ENCODE results near the gene GRWD1. TPM values are rescaled to one million over a fixed set of nuclear protein-coding genes. Genes with fewer than 3 reads are reported as not detected.

Gene GRWD1
- total and polyA plus RNA-seq, 7 donors: 7.8 to 25.5 (median 16.4) TPM

- DNase-seq: no peak
- peaks cover 0 to 25% (median 22%) of the 10 kb centered on the region in 4 donors for H3K4me1 ChIP-seq
- H3K27me3 ChIP-seq: peaks cover 38 to 59% (median 56%) of the 10 kb centered on the region in 3 donors
- TF ChIP-seq POLR2A (IDR thresholded peaks at IDR 0.05): no peak
- TF ChIP-seq POLR2AphosphoS5 (IDR thresholded peaks at IDR 0.05): no peak
- no peak for TF ChIP-seq CTCF (IDR thresholded peaks at IDR 0.05)
- no peak for TF ChIP-seq EP300 (IDR thresholded peaks at IDR 0.05)
- WGBS, 2 donors: 41 to 53% methylated on average over 32 of the region's 32 CpGs
- H3K36me3 ChIP-seq: no peaks in the 10 kb centered on the region
- intact Hi-C loops (cut with DNase I): no loop called here
- no peak overlapping the region for H3K27ac ChIP-seq
- H3K4me3 ChIP-seq: no peak overlapping the region
- H3K9me3 ChIP-seq: no peaks in the 10 kb centered on the region
These were observed 55.2 kb downstream of the GRWD1 start for GRCh38 chr19:48500830-48501493.

GRCh38 chr19:48501494-48502349 lies 55.9 kb downstream of the GRWD1 start:
- no peak overlapping the region for H3K27ac ChIP-seq
- intact Hi-C loops (cut with DNase I): no loop called here
- H3K9me3 ChIP-seq: no peaks in the 10 kb centered on the region
- H3K4me3 ChIP-seq: no peak overlapping the region
- peaks cover 0 to 25% (median 22%) of the 10 kb centered on the region in 4 donors for H3K4me1 ChIP-seq
- DNase-seq: no peak
- no peaks in the 10 kb centered on the region for H3K36me3 ChIP-seq
- TF ChIP-seq EP300 (IDR thresholded peaks at IDR 0.05) (no peak), CTCF (IDR thresholded peaks at IDR 0.05) (no peak), POLR2A (IDR thresholded peaks at IDR 0.05) (no peak), POLR2AphosphoS5 (IDR thresholded peaks at IDR 0.05) (no peak)
- H3K27me3 ChIP-seq: peaks cover 38 to 59% (median 56%) of the 10 kb centered on the region in 3 donors
- 4% methylated on average over 20 of the region's 20 CpGs for WGBS, 2 donors

- Histone ChIP-seq H3K27ac (no peak overlapping the region), H3K4me1 (peaks cover 0 to 21% (median 20%) of the 10 kb centered on the region in 4 donors), H3K9me3 (no peaks in the 10 kb centered on the region), H3K4me3 (no peak overlapping the region), H3K27me3 (peaks cover 38 to 54% (median 53%) of the 10 kb centered on the region in 3 donors), H3K36me3 (no peaks in the 10 kb centered on the region)
- WGBS, 2 donors: 27 to 31% methylated on average over 27 of the region's 27 CpGs
- intact Hi-C loops (cut with DNase I): no loop called here
- no peak for DNase-seq
- TF ChIP-seq POLR2AphosphoS5 (IDR thresholded peaks at IDR 0.05): no peak
- TF ChIP-seq EP300 (IDR thresholded peaks at IDR 0.05): no peak
- TF ChIP-seq POLR2A (IDR thresholded peaks at IDR 0.05): no peak
- no peak for TF ChIP-seq CTCF (IDR thresholded peaks at IDR 0.05)
These were observed 56.7 kb downstream of the GRWD1 start for GRCh38 chr19:48502350-48503018.

GRCh38 chr19:48506138-48506733 lies 60.5 kb downstream of the GRWD1 start:
- TF ChIP-seq POLR2A (IDR thresholded peaks at IDR 0.05) (no peak), CTCF (IDR thresholded peaks at IDR 0.05) (peak; percentile 22 to 53 (median 38)), EP300 (IDR thresholded peaks at IDR 0.05) (no peak), POLR2AphosphoS5 (IDR thresholded peaks at IDR 0.05) (no peak)
- H3K4me1 ChIP-seq: peaks cover 0 to 13% (median 8%) of the 10 kb centered on the region in 4 donors
- H3K4me3 ChIP-seq: no peak overlapping the region
- H3K9me3 ChIP-seq: no peaks in the 10 kb centered on the region
- WGBS, 2 donors: 74 to 93% methylated on average over 5 of the region's 5 CpGs
- H3K27me3 ChIP-seq: peaks cover 10 to 29% (median 25%) of the 10 kb centered on the region in 3 donors
- no peak for DNase-seq
- no peak overlapping the region for H3K27ac ChIP-seq
- H3K36me3 ChIP-seq: no peaks in the 10 kb centered on the region
- intact Hi-C loops (cut with DNase I): loop anchor here (2.0 kb wide), 1 partner anchor 81 kb away; no protein-coding TSS in a partner anchor
